GM23248 (cell line): Measurements from ENCODE around the gene AGXT. TPM values are rescaled to one million over a fixed set of nuclear protein-coding genes. Genes with fewer than 3 reads are reported as not detected.

Experiments
- DNase-seq: peaks from one replicate; pipeline ENCODE4 v3.0.0-alpha.2; 2015
- H2AFZ ChIP-seq: fragments of 200-600 bp; sonication (generic); 2 replicates; pipeline ENCODE4 v1.6.1; 2016; ENCODE audit warnings: antibody characterized with exemption
- H3F3A ChIP-seq: fragments of 200-600 bp; sonication (generic); 2 replicates; pipeline ENCODE4 v1.6.1; 2016; ENCODE audit warnings: mild to moderate bottlenecking, antibody characterized with exemption, mixed run types; ENCODE audit not compliant: insufficient read depth
- H3K27ac ChIP-seq: fragments of 200-600 bp; sonication (generic); 2 replicates; pipeline ENCODE4 v1.5.1; 2016; ENCODE audit warnings: mild to moderate bottlenecking
- H3K27me3 ChIP-seq: fragments of 200-600 bp; sonication (generic); replicated peaks from 2 replicates; pipeline ENCODE4 v1.6.1; 2016; ENCODE audit warnings: mild to moderate bottlenecking; ENCODE audit not compliant: insufficient read depth
- H3K36me3 ChIP-seq: fragments of 200-600 bp; sonication (generic); 2 replicates; pipeline ENCODE4 v1.6.1; 2016; ENCODE audit warnings: low read depth, mild to moderate bottlenecking
- H3K4me1 ChIP-seq: fragments of 200-600 bp; sonication (generic); 2 replicates; pipeline ENCODE4 v1.6.1; 2016; ENCODE audit warnings: mild to moderate bottlenecking; ENCODE audit not compliant: insufficient read depth
- H3K4me2 ChIP-seq: fragments of 200-600 bp; sonication (generic); one replicate; pipeline ENCODE4 v1.6.1; 2016; ENCODE audit warnings: mild to moderate bottlenecking; ENCODE audit not compliant: unreplicated experiment
- H3K4me3 ChIP-seq: fragments of 200-600 bp; sonication (generic); 2 replicates; pipeline ENCODE4 v1.5.1; 2016; ENCODE audit warnings: mild to moderate bottlenecking
- H3K79me2 ChIP-seq: fragments of 200-600 bp; sonication (generic); 2 replicates; pipeline ENCODE4 v1.6.1; 2016; ENCODE audit warnings: mild to moderate bottlenecking; ENCODE audit not compliant: insufficient read depth
- H3K9ac ChIP-seq: fragments of 200-600 bp; sonication (generic); 2 replicates; pipeline ENCODE4 v1.6.1; 2016; ENCODE audit warnings: mild to moderate bottlenecking
- H3K9me2 ChIP-seq: fragments of 200-600 bp; sonication (generic); 2 replicates; pipeline ENCODE4 v1.6.1; 2016; ENCODE audit warnings: mixed run types, mild to moderate bottlenecking, moderate library complexity; ENCODE audit not compliant: insufficient read depth
- H3K9me3 ChIP-seq: fragments of 200-600 bp; sonication (generic); one replicate; pipeline ENCODE4 v1.6.1; 2017; ENCODE audit warnings: low read depth
- H4K20me1 ChIP-seq: fragments of 200-600 bp; sonication (generic); 2 replicates; pipeline ENCODE4 v1.6.0; 2016; ENCODE audit not compliant: insufficient read depth
- EZH2 ChIP-seq: fragments of 200-600 bp; sonication (generic); IDR thresholded peaks from 2 replicates; pipeline ENCODE4 v1.6.1; 2018; ENCODE audit warnings: antibody characterized with exemption, mild to moderate bottlenecking; ENCODE audit not compliant: insufficient read depth, poor library complexity, severe bottlenecking
- EZH2phosphoT487 ChIP-seq: fragments of 200-600 bp; sonication (generic); IDR thresholded peaks from 2 replicates; pipeline ENCODE4 v1.6.1; 2018; ENCODE audit warnings: antibody characterized with exemption, moderate library complexity, mild to moderate bottlenecking, low read depth; ENCODE audit not compliant: insufficient read depth
- WGBS, 2 experiments: methylation state at CpG; one replicate each; pipeline ENCODE4 v1.1.6; 2015 to 2017; ENCODE audit warnings: low lambda C conversion rate in 2 of 2, low coverage in 1 of 2; ENCODE audit errors: missing lambda C conversion rate in 2 of 2; 5-methylcytosine and 5-hydroxymethylcytosine counted together
- in situ Hi-C: fragments of 300-500 bp; cut with MboI; formaldehyde crosslinking; loops from 2 replicates; pipeline ENCODE4 v1.15.0; 2020
- polyA plus RNA-seq: library from polyadenylated mRNA; unstranded; fragments of >200 nt; fragmentation: Nextera tagmentation; extraction: Ambion mirVana; gene quantifications from 2 replicates; pipeline ENCODE4 v1.2.1, GENCODE V29; 2016
- total RNA-seq: library from RNA; depleted of rRNA; stranded (reverse); fragments of >200 nt; shearing (Covaris generic); gene quantifications from 2 replicates; pipeline ENCODE4 v1.2.3, GENCODE V29; 2014

AGXT gene
- total and polyA plus RNA-seq, 2 experiments from 2014 or later: not detected

- no peak for DNase-seq
- in situ Hi-C loops: no loop called here
- H3F3A ChIP-seq: no peaks in the 10 kb centered on the region
Measured at GRCh38 chr2:240873098-240873788, 4.6 kb downstream of the AGXT start.

GRCh38 chr2:240873805-240874714 lies 5.4 kb downstream of the AGXT start:
- H3K79me2 ChIP-seq: no peaks in the 10 kb centered on the region
- H3K4me2 ChIP-seq: no peak overlapping the region
- no peak overlapping the region for H3K4me3 ChIP-seq
- H4K20me1 ChIP-seq: no peaks in the 10 kb centered on the region
- H3K4me1 ChIP-seq: no peaks in the 10 kb centered on the region
- no peak overlapping the region for H2AFZ ChIP-seq
- H3K9me2 ChIP-seq: no peaks in the 10 kb centered on the region
- in situ Hi-C loops: no loop called here
- no peak overlapping the region for H3K27ac ChIP-seq
- no peak for TF ChIP-seq EZH2
- no peak for TF ChIP-seq EZH2phosphoT487
- no peak overlapping the region for H3K9ac ChIP-seq
- no peaks in the 10 kb centered on the region for H3F3A ChIP-seq
- no peaks in the 10 kb centered on the region for H3K27me3 ChIP-seq
- H3K36me3 ChIP-seq: no peaks in the 10 kb centered on the region
- 59 to 68% methylated on average over 22 to 33 of the region's 33 CpGs for WGBS, 2 experiments
- H3K9me3 ChIP-seq: no peaks in the 10 kb centered on the region
- no peak for DNase-seq

More at GRCh38 chr2:240873098-240873788, 4.6 kb downstream of the AGXT start:
- Histone ChIP-seq H3K9me2 (no peaks in the 10 kb centered on the region), H3K4me2 (no peak overlapping the region), H3K4me1 (no peaks in the 10 kb centered on the region), H3K27ac (no peak overlapping the region), H3K9me3 (no peaks in the 10 kb centered on the region), H3K79me2 (no peaks in the 10 kb centered on the region), H4K20me1 (no peaks in the 10 kb centered on the region), H3K27me3 (no peaks in the 10 kb centered on the region), H3K36me3 (no peaks in the 10 kb centered on the region), H3K9ac (no peak overlapping the region), H3K4me3 (no peak overlapping the region), H2AFZ (no peak overlapping the region)
- WGBS, 2 experiments: 79% methylated on average over 21 of the region's 21 CpGs
- no peak for TF ChIP-seq EZH2
- no peak for TF ChIP-seq EZH2phosphoT487

GRCh38 chr2:240874715-240875227 lies 6.1 kb downstream of the AGXT start:
- Histone ChIP-seq H3K4me3 (no peak overlapping the region), H3K79me2 (no peaks in the 10 kb centered on the region), H4K20me1 (no peaks in the 10 kb centered on the region), H3K4me2 (no peak overlapping the region), H3K4me1 (no peaks in the 10 kb centered on the region), H3K9me2 (no peaks in the 10 kb centered on the region), H3K36me3 (no peaks in the 10 kb centered on the region), H2AFZ (no peak overlapping the region), H3F3A (no peaks in the 10 kb centered on the region), H3K27me3 (no peaks in the 10 kb centered on the region), H3K9me3 (no peaks in the 10 kb centered on the region), H3K9ac (no peak overlapping the region), H3K27ac (no peak overlapping the region)
- TF ChIP-seq EZH2 (no peak), EZH2phosphoT487 (no peak)
- in situ Hi-C loops: no loop called here
- 78 to 79% methylated on average over 12 of the region's 12 CpGs for WGBS, 2 experiments
- no peak for DNase-seq

- DNase-seq: no peak
- in situ Hi-C loops: no loop called here
- H3K4me2 ChIP-seq: no peak overlapping the region
- H2AFZ ChIP-seq: no peak overlapping the region
- H3K36me3 ChIP-seq: no peaks in the 10 kb centered on the region
- no peaks in the 10 kb centered on the region for H3F3A ChIP-seq
- no peaks in the 10 kb centered on the region for H4K20me1 ChIP-seq
- no peaks in the 10 kb centered on the region for H3K9me3 ChIP-seq
- TF ChIP-seq EZH2phosphoT487: no peak
- no peaks in the 10 kb centered on the region for H3K79me2 ChIP-seq
- H3K4me3 ChIP-seq: no peak overlapping the region
- no peaks in the 10 kb centered on the region for H3K4me1 ChIP-seq
- no peak overlapping the region for H3K9ac ChIP-seq
- H3K27ac ChIP-seq: no peak overlapping the region
- no peaks in the 10 kb centered on the region for H3K27me3 ChIP-seq
- no peaks in the 10 kb centered on the region for H3K9me2 ChIP-seq
- 80 to 84% methylated on average over 22 of the region's 22 CpGs for WGBS, 2 experiments
Measured at GRCh38 chr2:240875228-240876034, 6.8 kb downstream of the AGXT start.
